GM23338 (cell line): ENCODE results near the gene ZBTB45. TPM values are rescaled to one million over a fixed set of nuclear protein-coding genes. Genes with fewer than 3 reads are reported as not detected.

Experiments used
- ATAC-seq: fragments of 200-7000 bp; cut with Tn5 transposase; 3 replicates; pipeline ENCODE4 v1.9.1; 2020
- DNase-seq: peaks from one replicate; pipeline ENCODE4 v3.0.0-alpha.2; 2015; ENCODE audit warnings: low spot score
- H2AFZ ChIP-seq: fragments of 200-600 bp; sonication (generic); 2 replicates; pipeline ENCODE4 v1.8.0; 2016; ENCODE audit warnings: antibody characterized with exemption, mild to moderate bottlenecking, moderate library complexity
- H3F3A ChIP-seq: fragments of 200-600 bp; sonication (generic); replicated peaks from 2 replicates; pipeline ENCODE4 v1.8.0; 2017; ENCODE audit warnings: antibody characterized with exemption, mixed run types, low read depth
- H3K27ac ChIP-seq: fragments of 200-600 bp; sonication (generic); 2 replicates; pipeline ENCODE4 v1.6.1; 2016; ENCODE audit warnings: low read depth
- H3K27me3 ChIP-seq: fragments of 200-600 bp; sonication (generic); 2 replicates; pipeline ENCODE4 v1.8.0; 2016; ENCODE audit warnings: mild to moderate bottlenecking, mixed run types, moderate library complexity; ENCODE audit not compliant: insufficient read depth
- H3K36me3 ChIP-seq: fragments of 200-600 bp; sonication (generic); 2 replicates; pipeline ENCODE4 v1.8.0; 2016; ENCODE audit warnings: mild to moderate bottlenecking; ENCODE audit not compliant: insufficient read depth
- H3K4me1 ChIP-seq: fragments of 200-600 bp; sonication (generic); 2 replicates; pipeline ENCODE4 v1.8.0; 2016; ENCODE audit warnings: mild to moderate bottlenecking, moderate library complexity; ENCODE audit not compliant: insufficient read depth
- H3K4me2 ChIP-seq: fragments of 200-600 bp; sonication (generic); 2 replicates; pipeline ENCODE4 v1.7.1; 2017; ENCODE audit warnings: mixed run types
- H3K4me3 ChIP-seq: fragments of 200-600 bp; sonication (generic); 2 replicates; pipeline ENCODE4 v1.6.1; 2016; ENCODE audit warnings: mixed run types
- H3K79me2 ChIP-seq: fragments of 200-600 bp; sonication (generic); replicated peaks from 2 replicates; pipeline ENCODE4 v1.8.0; 2017; ENCODE audit warnings: mild to moderate bottlenecking; ENCODE audit not compliant: insufficient read depth
- H3K9me2 ChIP-seq: fragments of 200-600 bp; sonication (generic); 2 replicates; pipeline ENCODE4 v1.8.0; 2017; ENCODE audit not compliant: insufficient read depth
- H4K20me1 ChIP-seq: fragments of 200-600 bp; sonication (generic); replicated peaks from 2 replicates; pipeline ENCODE4 v1.8.0; 2017; ENCODE audit warnings: mild to moderate bottlenecking; ENCODE audit not compliant: insufficient read depth
- H3K27ac Mint-ChIP-seq: 2 replicates; pipeline ENCODE4 v1.8.0; 2020; ENCODE audit warnings: inconsistent platforms, mild to moderate bottlenecking, moderate library complexity, mixed read lengths
- H3K27me3 Mint-ChIP-seq: 3 replicates; pipeline ENCODE4 v1.8.0; 2022; ENCODE audit warnings: low read depth, mild to moderate bottlenecking, moderate library complexity, mixed read lengths, inconsistent platforms; ENCODE audit not compliant: insufficient read depth, poor library complexity
- H3K36me3 Mint-ChIP-seq: 3 replicates; pipeline ENCODE4 v1.8.0; 2021; ENCODE audit warnings: low read depth, mild to moderate bottlenecking, inconsistent platforms, moderate library complexity, mixed read lengths
- H3K4me1 Mint-ChIP-seq: 3 replicates; pipeline ENCODE4 v1.8.0; 2020; ENCODE audit warnings: mild to moderate bottlenecking, inconsistent platforms, mixed read lengths
- H3K4me3 Mint-ChIP-seq: 3 replicates; pipeline ENCODE4 v1.8.0; 2021; ENCODE audit warnings: moderate library complexity, mild to moderate bottlenecking, inconsistent platforms, mixed read lengths
- H3K9me3 Mint-ChIP-seq: 3 replicates; pipeline ENCODE4 v1.8.0; 2020; ENCODE audit warnings: moderate library complexity, mild to moderate bottlenecking, inconsistent platforms, mixed read lengths
- CREB1 ChIP-seq: fragments of 250-450 bp; sonication (Bioruptor Pico); IDR thresholded peaks from 2 replicates; pipeline ENCODE4 v1.5.0; 2020; ENCODE audit warnings: low read depth, mild to moderate bottlenecking, moderate library complexity
- EZH2 ChIP-seq: fragments of 200-600 bp; sonication (generic); IDR thresholded peaks from one replicate; pipeline ENCODE4 v1.8.0; 2017; ENCODE audit warnings: antibody characterized with exemption, mild to moderate bottlenecking, low read depth; ENCODE audit not compliant: unreplicated experiment
- EZH2phosphoT487 ChIP-seq: fragments of 200-600 bp; sonication (generic); IDR thresholded peaks from one replicate; pipeline ENCODE4 v1.8.1; 2018; ENCODE audit warnings: antibody characterized with exemption; ENCODE audit not compliant: unreplicated experiment
- NANOG ChIP-seq: IDR thresholded peaks from 2 replicates; pipeline ENCODE4 v1.6.1; 2016; ENCODE audit warnings: antibody characterized with exemption, borderline replicate concordance
- POLR2AphosphoS5 ChIP-seq: IDR thresholded peaks from 2 replicates; pipeline ENCODE4 v1.6.1; 2016; ENCODE audit warnings: antibody characterized with exemption, low read depth
- REST ChIP-seq: IDR thresholded peaks from one replicate; pipeline ENCODE4 v1.6.1; 2018; ENCODE audit warnings: antibody characterized with exemption; ENCODE audit not compliant: unreplicated experiment
- STAT1 ChIP-seq: IDR thresholded peaks from one replicate; pipeline ENCODE4 v1.6.1; 2016; ENCODE audit warnings: antibody characterized with exemption; ENCODE audit not compliant: unreplicated experiment
- ZNF114 ChIP-seq: fragments of 250-450 bp; sonication (Bioruptor Pico); IDR thresholded peaks from 2 replicates; pipeline ENCODE4 v1.5.0; 2020; ENCODE audit warnings: mild to moderate bottlenecking, moderate library complexity
- ZNF331 ChIP-seq: fragments of 250-450 bp; sonication (Bioruptor Pico); IDR thresholded peaks from 2 replicates; pipeline ENCODE4 v1.5.0; 2020; ENCODE audit warnings: low read depth, mild to moderate bottlenecking, moderate library complexity
- polyA plus RNA-seq: library from polyadenylated mRNA; unstranded; fragments of >200 nt; fragmentation: Nextera tagmentation; extraction: Ambion mirVana; gene quantifications from 2 replicates; pipeline ENCODE4 v1.2.1, GENCODE V29; 2016
- total RNA-seq: library from RNA; depleted of rRNA; stranded (reverse); fragments of >200 nt; shearing (Covaris generic); gene quantifications from 2 replicates; pipeline ENCODE4 v1.2.3, GENCODE V29; 2014
- TF ChIP-seq, protein P1 (sequence below): IDR thresholded peaks from 2 replicates; pipeline ENCODE4 v1.6.1; 2016; ENCODE audit warnings: antibody characterized with exemption

ZBTB45 gene
- total and polyA plus RNA-seq, 2 experiments from 2014 or later, result 9.5 to 10.4 TPM

DNA sequence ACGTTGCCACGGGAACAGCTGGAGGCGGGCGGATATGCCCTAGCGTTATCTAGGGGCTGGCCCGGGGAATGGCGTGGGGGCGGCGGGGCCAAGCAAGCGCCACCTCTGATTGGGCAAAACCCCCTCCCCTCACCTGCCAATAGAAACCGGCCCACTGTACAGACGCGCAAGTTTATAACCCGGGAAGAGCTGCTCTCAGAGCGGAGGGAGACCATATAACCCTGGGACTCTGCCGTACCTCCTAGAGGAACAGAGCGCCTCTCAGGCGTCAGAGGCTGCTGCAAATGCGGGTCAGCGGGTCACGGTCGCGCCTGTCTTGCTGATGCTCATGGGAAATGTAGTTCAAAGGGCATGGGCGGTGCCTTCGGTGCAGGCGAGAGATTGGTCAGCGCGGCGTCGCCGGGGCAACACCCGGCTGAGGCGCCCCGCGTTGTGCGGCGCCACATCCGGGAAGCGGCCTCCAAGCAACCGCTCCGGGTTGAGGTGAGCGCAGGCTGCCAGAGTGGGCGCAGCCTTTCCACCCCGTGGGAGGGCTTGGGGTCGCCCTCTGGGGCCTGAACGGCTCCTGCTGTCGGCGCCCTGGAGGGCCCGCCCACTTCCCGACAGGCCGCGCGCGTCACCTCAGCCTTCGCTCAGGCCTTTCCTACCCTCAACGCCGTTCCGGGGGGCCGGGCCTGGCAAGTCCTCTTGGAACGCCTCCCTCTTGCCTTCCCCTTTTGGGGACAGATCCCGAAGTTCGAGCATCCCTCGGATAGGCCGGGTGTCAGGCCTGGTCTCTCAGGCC is 43.7 kb downstream of the ZBTB45 start, which contains the start of gene ZNF446:
TSS of gene ZNF446 (plus strand) at position 639 of the 784 bp plus-strand sequence. CDS start 867 bp downstream, outside the sequence.
- H3K27ac Mint-ChIP-seq, result peak within 1 kb of the TSS; percentile 99
- Histone ChIP-seq H3K27me3 (no peaks in the 10 kb centered on the region), H3K4me3 (peak within 1 kb of the TSS; percentile 82), H3F3A (peaks cover 13% of the 10 kb centered on the region), H3K4me2 (peak within 1 kb of the TSS; percentile 94), H4K20me1 (no peaks in the 10 kb centered on the region), H3K36me3 (no peaks in the 10 kb centered on the region), H2AFZ (peak within 1 kb of the TSS; percentile 96), H3K27ac (peak within 1 kb of the TSS; percentile 96; the same call in 1 of the 2 replicates), H3K9me2 (no peaks in the 10 kb centered on the region), H3K4me1 (peaks cover 4% of the 10 kb centered on the region; the same call in 1 of the 2 replicates), H3K79me2 (no peaks in the 10 kb centered on the region)
- H3K4me3 Mint-ChIP-seq, result peak within 1 kb of the TSS; percentile 93
- TF ChIP-seq EZH2phosphoT487 (no peak), POLR2AphosphoS5 (peak; percentile 56), REST (no peak), EZH2 (no peak), CREB1 (CRISPR knock-in tag) (peak; percentile 79)
- TF ChIP-seq, protein P1, sequence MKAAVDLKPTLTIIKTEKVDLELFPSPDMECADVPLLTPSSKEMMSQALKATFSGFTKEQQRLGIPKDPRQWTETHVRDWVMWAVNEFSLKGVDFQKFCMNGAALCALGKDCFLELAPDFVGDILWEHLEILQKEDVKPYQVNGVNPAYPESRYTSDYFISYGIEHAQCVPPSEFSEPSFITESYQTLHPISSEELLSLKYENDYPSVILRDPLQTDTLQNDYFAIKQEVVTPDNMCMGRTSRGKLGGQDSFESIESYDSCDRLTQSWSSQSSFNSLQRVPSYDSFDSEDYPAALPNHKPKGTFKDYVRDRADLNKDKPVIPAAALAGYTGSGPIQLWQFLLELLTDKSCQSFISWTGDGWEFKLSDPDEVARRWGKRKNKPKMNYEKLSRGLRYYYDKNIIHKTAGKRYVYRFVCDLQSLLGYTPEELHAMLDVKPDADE, result peak; percentile 89
- H3K36me3 Mint-ChIP-seq, result peaks cover 10% of the 10 kb centered on the region
- ATAC-seq (peak; percentile 90), DNase-seq (peak; percentile 98)
- peaks cover 25% of the 10 kb centered on the region for H3K27me3 Mint-ChIP-seq
- H3K9me3 Mint-ChIP-seq, result no peaks in the 10 kb centered on the region; the same call in 2 of the 3 replicates
- peaks cover 10% of the 10 kb centered on the region for H3K4me1 Mint-ChIP-seq

DNA sequence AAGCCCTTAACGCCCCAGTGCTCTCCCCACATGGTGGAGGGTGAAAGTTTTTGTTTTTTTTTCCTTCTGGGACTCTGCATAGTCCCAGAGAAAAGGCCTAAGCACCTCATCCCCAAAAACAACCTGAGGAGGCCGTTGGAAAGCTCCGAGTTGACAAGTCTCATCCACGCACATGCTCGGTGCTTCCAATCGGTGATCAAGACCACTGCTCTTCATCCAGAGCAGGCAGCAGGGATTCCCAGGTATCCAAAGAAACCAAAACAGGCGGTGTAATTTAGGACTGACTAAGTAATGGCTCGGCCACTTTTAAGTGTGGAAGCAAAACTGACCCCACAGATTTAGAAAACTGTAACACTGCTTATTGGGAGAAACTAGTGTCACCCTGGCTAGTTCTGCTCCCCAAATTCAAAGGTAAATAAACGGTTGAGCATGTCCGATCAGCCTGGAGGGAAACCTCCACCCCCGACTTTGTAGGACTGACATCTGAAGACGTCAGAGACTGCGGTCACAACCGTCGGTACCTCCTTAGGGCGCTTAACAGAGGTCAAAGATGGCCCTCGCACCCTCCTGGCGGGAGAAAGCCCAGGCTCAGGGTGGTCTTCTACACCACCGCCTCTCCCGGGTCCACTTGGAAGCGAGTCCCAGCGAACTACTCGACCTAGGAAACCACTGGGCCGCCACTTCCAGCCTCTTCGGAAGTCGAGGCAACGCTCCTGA is 44.5 kb downstream of the ZBTB45 start:
- DNase-seq (no peak), ATAC-seq (peak; percentile 5)
- 0 out of 2 replicates have a peak overlapping the region, but pooled peaks have one; percentile 96 for H3K27ac ChIP-seq
- H3K9me2 ChIP-seq, result no peaks in the 10 kb centered on the region
- H3K9me3 Mint-ChIP-seq, result no peaks in the 10 kb centered on the region; the same call in 2 of the 3 replicates
- no peaks in the 10 kb centered on the region for H3K27me3 ChIP-seq
- H3K27ac Mint-ChIP-seq, result peak overlapping the region; percentile 18; the same call in 1 of the 2 replicates
- peak overlapping the region; percentile 82 for H3K4me3 ChIP-seq
- no peaks in the 10 kb centered on the region for H3K79me2 ChIP-seq
- no peaks in the 10 kb centered on the region for H4K20me1 ChIP-seq
- H3K4me2 ChIP-seq, result peak overlapping the region; percentile 94
- peaks cover 25% of the 10 kb centered on the region for H3K27me3 Mint-ChIP-seq
- H2AFZ ChIP-seq, result peak overlapping the region; percentile 96
- peak overlapping the region; percentile 93 for H3K4me3 Mint-ChIP-seq
- no peaks in the 10 kb centered on the region for H3K36me3 ChIP-seq
- peaks cover 10% of the 10 kb centered on the region for H3K4me1 Mint-ChIP-seq
- H3F3A ChIP-seq, result peaks cover 13% of the 10 kb centered on the region
- peaks cover 4% of the 10 kb centered on the region; the same call in 1 of the 2 replicates for H3K4me1 ChIP-seq
- H3K36me3 Mint-ChIP-seq, result peaks cover 14% of the 10 kb centered on the region
- no peak for TF ChIP-seq ZNF331 (CRISPR knock-in tag)
- TF ChIP-seq POLR2AphosphoS5, result no peak
- TF ChIP-seq EZH2, result no peak
- no peak for TF ChIP-seq STAT1
- no peak for TF ChIP-seq NANOG
- TF ChIP-seq ZNF114 (CRISPR knock-in tag), result no peak
- no peak for TF ChIP-seq REST
